ENCODE results near the gene ZBTB20. TPM values are rescaled to one million over a fixed set of nuclear protein-coding genes. Genes with fewer than 3 reads are reported as not detected.

Gene ZBTB20
- total and polyA plus RNA-seq, 2 of the 4 experiments (the other 2 are of a cell fraction), result 0.75 to 14.7 TPM

DNA sequence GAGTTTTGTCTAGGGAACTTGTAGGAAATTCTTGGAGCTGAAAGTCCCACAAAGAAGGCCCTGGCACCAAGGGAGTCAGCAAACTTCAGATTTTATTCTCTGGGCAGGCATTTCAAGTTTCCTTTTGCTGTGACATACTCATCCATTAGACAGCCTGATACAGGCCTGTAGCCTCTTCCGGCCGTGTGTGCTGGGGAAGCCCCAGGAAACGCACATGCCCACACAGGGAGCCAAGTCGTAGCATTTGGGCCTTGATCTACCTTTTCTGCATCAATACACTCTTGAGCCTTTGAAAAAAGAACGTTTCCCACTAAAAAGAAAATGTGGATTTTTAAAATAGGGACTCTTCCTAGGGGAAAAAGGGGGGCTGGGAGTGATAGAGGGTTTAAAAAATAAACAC, 838.3 kb downstream of the ZBTB20 start:
- Histone ChIP-seq H3K4me1 (ENCODE audit: control insufficient read depth, insufficient read depth, low read length) (peaks cover 2% of the 10 kb centered on the region; the same call in 1 of the 2 replicates), H3K4me2 (ENCODE audit: low read depth, low read length) (no peak overlapping the region), H3K18ac (ENCODE audit: low read depth, low read length) (no peak overlapping the region), H3K23ac (ENCODE audit: low read depth, low read length) (no peak overlapping the region), H4K20me1 (ENCODE audit: insufficient read depth, low read length) (no peaks in the 10 kb centered on the region), H3K9ac (ENCODE audit: low read depth, low read length) (no peak overlapping the region), H2BK20ac (ENCODE audit: low read depth, low read length) (no peak overlapping the region), H2AFZ (replicated peaks; ENCODE audit: low read length, poor library complexity) (no peak overlapping the region), H3K79me1 (ENCODE audit: low read depth in 1 of 2, low read length in 2 of 2) (no peaks in the 10 kb centered on the region), H4K8ac (ENCODE audit: low read depth in 2 of 2, low read length in 2 of 2) (no peak overlapping the region), H3K14ac (replicated peaks; ENCODE audit: low read depth, low read length) (no peak overlapping the region), H2AK5ac (ENCODE audit: low read depth, low read length) (no peak overlapping the region), H4K5ac (ENCODE audit: low read depth, low read length) (no peak overlapping the region), H3K9me3 (ENCODE audit: control insufficient read depth, insufficient read depth, low read length) (no peaks in the 10 kb centered on the region), H3K27me3 (ENCODE audit: control insufficient read depth, insufficient read depth, low read length) (peaks cover 14% of the 10 kb centered on the region), H2BK120ac (ENCODE audit: low read depth, low read length) (no peak overlapping the region), H3K56ac (ENCODE audit: extremely low read depth, insufficient read depth, low read length) (no peak overlapping the region), H4K91ac (ENCODE audit: insufficient read depth, low read depth, low read length) (no peak overlapping the region), H2BK5ac (ENCODE audit: low read depth, low read length, poor library complexity, severe bottlenecking) (no peak overlapping the region), H2AK9ac (replicated peaks; ENCODE audit: low read depth, low read length, poor library complexity) (no peak overlapping the region), H2BK15ac (ENCODE audit: low read depth, low read length) (no peak overlapping the region), H3K27ac (ENCODE audit: insufficient read depth, low read length) (no peak overlapping the region), H3K4me3 (ENCODE audit: insufficient read depth, low read depth, low read length) (no peak overlapping the region), H3K36me3 (ENCODE audit: control insufficient read depth, insufficient read depth, low read length) (no peaks in the 10 kb centered on the region), H3K9me1 (ENCODE audit: insufficient read depth, low read length) (no peaks in the 10 kb centered on the region; the same call in 1 of the 2 replicates), H3K4ac (ENCODE audit: low read depth, low read length) (no peak overlapping the region)
- in situ Hi-C loops (cut with MboI; ENCODE audit: low sequenced_read_pairs) (no loop called here), dilution Hi-C loops (cut with HindIII; ENCODE audit: low sequenced_read_pairs, unreplicated experiment) (no loop called here), intact Hi-C loops (cut with micrococcal nuclease) (no loop called here)
- DNase-seq (no peak), ATAC-seq (ENCODE audit: low read depth) (no peak)
- WGBS, 2 experiments (ENCODE audit: extremely low coverage in 2 of 2, insufficient read length in 1 of 2), result no CpG with 5 or more reads among the region's 5 CpGs
- POLR2A ChIA-PET (ENCODE audit: unreplicated experiment), result no interaction called here
- no peak for TF ChIP-seq MAFK (IDR thresholded peaks at IDR 0.05; ENCODE audit: low read depth, low read length)
- TF ChIP-seq RFX5 (IDR thresholded peaks at IDR 0.05; ENCODE audit: low read depth, low read length), result no peak
- TF ChIP-seq POLR2A (IDR thresholded peaks at IDR 0.05; ENCODE audit: low read depth, low read length), result no peak
- TF ChIP-seq, protein P1, sequence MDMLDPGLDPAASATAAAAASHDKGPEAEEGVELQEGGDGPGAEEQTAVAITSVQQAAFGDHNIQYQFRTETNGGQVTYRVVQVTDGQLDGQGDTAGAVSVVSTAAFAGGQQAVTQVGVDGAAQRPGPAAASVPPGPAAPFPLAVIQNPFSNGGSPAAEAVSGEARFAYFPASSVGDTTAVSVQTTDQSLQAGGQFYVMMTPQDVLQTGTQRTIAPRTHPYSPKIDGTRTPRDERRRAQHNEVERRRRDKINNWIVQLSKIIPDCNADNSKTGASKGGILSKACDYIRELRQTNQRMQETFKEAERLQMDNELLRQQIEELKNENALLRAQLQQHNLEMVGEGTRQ (IDR thresholded peaks at IDR 0.05; ENCODE audit: low read depth, low read length), result no peak
- TF ChIP-seq, protein P2, sequence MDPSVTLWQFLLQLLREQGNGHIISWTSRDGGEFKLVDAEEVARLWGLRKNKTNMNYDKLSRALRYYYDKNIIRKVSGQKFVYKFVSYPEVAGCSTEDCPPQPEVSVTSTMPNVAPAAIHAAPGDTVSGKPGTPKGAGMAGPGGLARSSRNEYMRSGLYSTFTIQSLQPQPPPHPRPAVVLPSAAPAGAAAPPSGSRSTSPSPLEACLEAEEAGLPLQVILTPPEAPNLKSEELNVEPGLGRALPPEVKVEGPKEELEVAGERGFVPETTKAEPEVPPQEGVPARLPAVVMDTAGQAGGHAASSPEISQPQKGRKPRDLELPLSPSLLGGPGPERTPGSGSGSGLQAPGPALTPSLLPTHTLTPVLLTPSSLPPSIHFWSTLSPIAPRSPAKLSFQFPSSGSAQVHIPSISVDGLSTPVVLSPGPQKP (IDR thresholded peaks at IDR 0.05; ENCODE audit: borderline replicate concordance, low read depth, low read length), result no peak
- TF ChIP-seq NFE2L2 (IDR thresholded peaks at IDR 0.05; ENCODE audit: low read depth, low read length), result no peak
- TF ChIP-seq CEBPB (IDR thresholded peaks at IDR 0.05; ENCODE audit: low read depth, low read length), result no peak
- no peak for TF ChIP-seq RCOR1 (IDR thresholded peaks at IDR 0.05; ENCODE audit: insufficient replicate concordance, low read length)
- TF ChIP-seq FOS (IDR thresholded peaks at IDR 0.05; ENCODE audit: low read depth, low read length), result no peak
- no peak for TF ChIP-seq MAZ (IDR thresholded peaks at IDR 0.05; ENCODE audit: borderline replicate concordance, low read depth, low read length)
- CTCF ChIA-PET, result no interaction called here
- no TSS peak for BruUV-seq (replicated peaks)

Measured in IMR-90 (cell line).